ENCODE data around the gene HCRTR1. TPM values are rescaled to one million over a fixed set of nuclear protein-coding genes. Genes with fewer than 3 reads are reported as not detected.

Gene HCRTR1
- total RNA-seq, 2 experiments from 2014 or later = not detected

GRCh38 chr1:31627301-31627929, 9.9 kb downstream of the HCRTR1 start:
- POLR2A ChIA-PET = no interaction called here
- DNase-seq = no peak
- Mint-ChIP-seq H3K36me3 (ENCODE audit: low read depth) (peaks cover 61% of the 10 kb centered on the region), H3K27ac (no peak overlapping the region), H3K4me3 (no peak overlapping the region), H3K9me3 (no peaks in the 10 kb centered on the region), H3K27me3 (no peaks in the 10 kb centered on the region), H3K4me1 (ENCODE audit: low read depth) (no peaks in the 10 kb centered on the region)
- H3K27me3 ChIP-seq (ENCODE audit: control insufficient read depth in 1 of 2, insufficient read depth in 2 of 2, low read length in 2 of 2) = no peaks in the 10 kb centered on the region
- CTCF ChIA-PET = no interaction called here
- no peak overlapping the region for H3K4me3 ChIP-seq (ENCODE audit: low read length)
- peaks cover 55% of the 10 kb centered on the region for H3K36me3 ChIP-seq (ENCODE audit: insufficient read depth, low read length)
- no peak for ATAC-seq (ENCODE audit: poor library complexity)
- no peaks in the 10 kb centered on the region for H3K9me3 ChIP-seq (ENCODE audit: control insufficient read depth in 1 of 2, insufficient read depth in 1 of 2, low read length in 2 of 2)
- no peak for TF ChIP-seq CTCF (IDR thresholded peaks at IDR 0.05)
- H3K4me1 ChIP-seq (ENCODE audit: insufficient read depth, low read length) = no peaks in the 10 kb centered on the region
- no peak overlapping the region for H3K27ac ChIP-seq (ENCODE audit: low read depth in 1 of 2, low read length in 2 of 2)
- intact Hi-C loops (cut with DNase I, micrococcal nuclease) = no loop called here

GRCh38 chr1:31627930-31628559, 10.6 kb downstream of the HCRTR1 start:
- Histone ChIP-seq H3K36me3 (ENCODE audit: insufficient read depth, low read length) (peaks cover 61% of the 10 kb centered on the region), H3K4me3 (ENCODE audit: low read length) (no peak overlapping the region), H3K4me1 (ENCODE audit: insufficient read depth, low read length) (no peaks in the 10 kb centered on the region), H3K9me3 (ENCODE audit: control insufficient read depth in 1 of 2, insufficient read depth in 1 of 2, low read length in 2 of 2) (no peaks in the 10 kb centered on the region), H3K27me3 (ENCODE audit: control insufficient read depth in 1 of 2, insufficient read depth in 2 of 2, low read length in 2 of 2) (no peaks in the 10 kb centered on the region), H3K27ac (ENCODE audit: low read depth in 1 of 2, low read length in 2 of 2) (no peak overlapping the region)
- POLR2A ChIA-PET = no interaction called here
- H3K9me3 Mint-ChIP-seq = no peaks in the 10 kb centered on the region
- intact Hi-C loops (cut with DNase I, micrococcal nuclease) = no loop called here
- H3K36me3 Mint-ChIP-seq (ENCODE audit: low read depth) = peaks cover 68% of the 10 kb centered on the region
- no peak overlapping the region for H3K4me3 Mint-ChIP-seq
- TF ChIP-seq CTCF (IDR thresholded peaks at IDR 0.05) = no peak
- no peak for ATAC-seq (ENCODE audit: poor library complexity)
- no peaks in the 10 kb centered on the region for H3K27me3 Mint-ChIP-seq
- H3K27ac Mint-ChIP-seq = no peak overlapping the region
- DNase-seq = no peak
- no peaks in the 10 kb centered on the region for H3K4me1 Mint-ChIP-seq (ENCODE audit: low read depth)
- CTCF ChIA-PET = no interaction called here

GRCh38 chr1:31628931-31629556, 11.6 kb downstream of the HCRTR1 start:
- intact Hi-C loops (cut with DNase I, micrococcal nuclease) = no loop called here
- DNase-seq (no peak), ATAC-seq (ENCODE audit: poor library complexity) (no peak)
- Mint-ChIP-seq H3K27me3 (no peaks in the 10 kb centered on the region), H3K36me3 (ENCODE audit: low read depth) (peaks cover 73% of the 10 kb centered on the region), H3K4me1 (ENCODE audit: low read depth) (no peaks in the 10 kb centered on the region), H3K4me3 (no peak overlapping the region), H3K9me3 (no peaks in the 10 kb centered on the region), H3K27ac (no peak overlapping the region)
- no peak overlapping the region for H3K27ac ChIP-seq (ENCODE audit: low read depth in 1 of 2, low read length in 2 of 2)
- no peaks in the 10 kb centered on the region for H3K27me3 ChIP-seq (ENCODE audit: control insufficient read depth in 1 of 2, insufficient read depth in 2 of 2, low read length in 2 of 2)
- no peaks in the 10 kb centered on the region for H3K4me1 ChIP-seq (ENCODE audit: insufficient read depth, low read length)
- H3K36me3 ChIP-seq (ENCODE audit: insufficient read depth, low read length) = peaks cover 68% of the 10 kb centered on the region
- no peaks in the 10 kb centered on the region for H3K9me3 ChIP-seq (ENCODE audit: control insufficient read depth in 1 of 2, insufficient read depth in 1 of 2, low read length in 2 of 2)
- H3K4me3 ChIP-seq (ENCODE audit: low read length) = no peak overlapping the region
- TF ChIP-seq CTCF (IDR thresholded peaks at IDR 0.05) = no peak
- CTCF ChIA-PET = no interaction called here
- POLR2A ChIA-PET = interaction anchor here (0.8 kb wide), 1 partner anchor 12 kb away, joined by 3 read pairs; no protein-coding TSS in a partner anchor

Measured in CD4-positive, alpha-beta T cell (primary cell).